Left lung (tissue), 10 donors: ENCODE results near the gene ARSK. TPM values are rescaled to one million over a fixed set of nuclear protein-coding genes. Genes with fewer than 3 reads are reported as not detected.
A peak's percentile ranks its signal among the peaks of the same experiment; 100 is the strongest.

ENCODE experiments used
- ATAC-seq: fragments of 200-7000 bp; cut with Tn5 transposase; one replicate; pipeline ENCODE4 v1.9.1; 2020; ENCODE audit warnings: moderate library complexity
- DNase-seq, 4 donors: peaks; one replicate each; pipeline ENCODE4 v3.0.0-alpha.2; 2013 to 2020
- H3K27ac ChIP-seq, 2 donors: fragments of 200-600 bp; sonication (generic) in 1 of 2; one replicate each; pipeline versions ENCODE4 v1.5.0 to v1.8.0; 2020 to 2021
- H3K27me3 ChIP-seq, 2 donors: fragments of 200-600 bp; sonication (generic) in 1 of 2; one replicate each; pipeline versions ENCODE4 v1.5.0 to v1.8.0; 2020 to 2021
- H3K36me3 ChIP-seq, 2 donors: fragments of 200-600 bp; sonication (generic) in 1 of 2; one replicate each; pipeline versions ENCODE4 v1.5.0 to v1.8.0; 2020 to 2021
- H3K4me1 ChIP-seq, 2 donors: fragments of 200-600 bp; one replicate each; pipeline ENCODE4 v1.8.0; 2021
- H3K4me3 ChIP-seq, 2 donors: fragments of 200-600 bp; sonication (generic) in 1 of 2; one replicate each; pipeline versions ENCODE4 v1.5.0 to v1.8.0; 2020 to 2021; ENCODE audit warnings: mild to moderate bottlenecking in 1 of 2
- H3K9me3 ChIP-seq, 2 donors: fragments of 200-600 bp; sonication (generic) in 1 of 2; one replicate each; pipeline versions ENCODE4 v1.5.0 to v1.8.0; 2020 to 2021
- CTCF ChIP-seq, 2 donors: fragments of 200-600 bp; sonication (generic) in 1 of 2; IDR thresholded peaks; one replicate each; pipeline versions ENCODE4 v1.5.0 to v1.8.0; 2021; ENCODE audit warnings: antibody characterized with exemption in 2 of 2
- intact Hi-C, 2 donors: fragments of 100-400 bp; cut with DNase I; formaldehyde crosslinking; loops; one replicate each; pipeline versions ENCODE4 v1.11.2 to v1.14.2; 2022
- polyA plus RNA-seq, 6 donors: library from polyadenylated mRNA; unstranded; fragments of 120-200 nt; gene quantifications; one replicate each; pipeline ENCODE4 v1.2.1, GENCODE V29; 2013; ENCODE audit not compliant: insufficient read length in 6 of 6
- total RNA-seq, 2 donors: library from RNA; stranded (reverse); fragmentation: NEBNext Ultra II Directional; extraction: Animal tissue kit (Norgen Biotek cat#: 25700); gene quantifications; one replicate each; pipeline ENCODE4 v1.2.1, GENCODE V29; 2021
- donor health status: DM: no; HTN: yes; CAD: no.
- donor health status: DM: no; HTN: no; CAD: no.

The ARSK gene
- total and polyA plus RNA-seq, 8 donors = 5.0 to 16.0 (median 11.9) TPM

- Histone ChIP-seq H3K36me3 (no peaks in the 10 kb centered on the region), H3K4me3 (no peak overlapping the region), H3K27ac (no peak overlapping the region), H3K4me1 (peaks cover 0 to 12% of the 10 kb centered on the region in 2 donors), H3K9me3 (no peaks in the 10 kb centered on the region), H3K27me3 (no peaks in the 10 kb centered on the region)
- no peak for ATAC-seq
- DNase-seq = no peak
- TF ChIP-seq CTCF (IDR thresholded peaks at IDR 0.05) = no peak
- intact Hi-C loops = no loop called here
Measured at GRCh38 chr5:95627971-95628810, 73.3 kb downstream of the ARSK start.

DNA sequence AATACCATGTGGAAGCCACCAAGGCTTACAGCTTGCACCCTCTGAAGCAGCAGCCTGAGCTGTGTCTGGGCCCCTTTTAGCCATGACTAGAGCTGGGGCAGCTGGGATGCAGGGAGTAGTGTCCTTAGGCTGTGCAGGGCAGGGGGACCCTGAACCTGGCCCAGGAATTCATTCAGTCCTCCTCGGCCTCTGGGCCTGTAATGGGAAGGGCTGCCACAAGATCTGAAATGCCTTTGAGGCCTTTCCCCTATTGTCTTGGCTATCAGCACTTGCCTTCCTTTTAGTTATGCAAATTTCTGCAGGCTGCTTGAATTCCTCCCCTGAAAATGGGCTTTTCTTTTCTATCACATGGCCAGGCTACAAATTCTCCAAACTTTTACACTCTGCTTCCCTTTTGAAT, 74.0 kb downstream of the ARSK start:
- no peak overlapping the region for H3K27ac ChIP-seq
- no peak for TF ChIP-seq CTCF (IDR thresholded peaks at IDR 0.05)
- no peaks in the 10 kb centered on the region for H3K9me3 ChIP-seq
- DNase-seq (no peak), ATAC-seq (no peak)
- intact Hi-C loops = no loop called here
- peaks cover 0 to 12% of the 10 kb centered on the region in 2 donors for H3K4me1 ChIP-seq
- H3K36me3 ChIP-seq = no peaks in the 10 kb centered on the region
- no peak overlapping the region for H3K4me3 ChIP-seq
- no peaks in the 10 kb centered on the region for H3K27me3 ChIP-seq

DNA sequence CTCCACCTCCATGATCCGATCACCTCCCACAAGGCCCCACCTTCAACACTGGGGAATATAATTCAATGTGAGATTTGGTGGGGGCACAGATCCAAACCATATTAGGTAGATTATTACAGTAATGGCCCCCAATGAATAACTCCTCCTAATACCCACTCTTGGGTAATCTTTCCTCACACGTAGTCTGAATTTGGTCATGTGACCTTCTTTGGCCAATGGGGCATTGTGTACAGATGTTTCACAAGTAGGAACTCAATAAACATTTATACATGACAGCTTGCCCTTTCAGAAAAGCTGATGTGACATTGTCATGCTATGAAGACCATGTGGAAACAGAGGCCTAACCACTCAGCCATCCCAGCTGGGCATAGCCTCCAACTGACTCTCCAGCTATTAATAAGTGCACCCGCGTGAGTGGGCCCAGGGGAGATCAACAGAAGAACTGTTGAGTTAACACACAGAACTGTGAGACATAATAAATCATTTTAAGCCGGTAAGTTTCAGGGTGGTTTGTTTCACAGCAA, 75.6 kb downstream of the ARSK start:
- DNase-seq (no peak), ATAC-seq (no peak)
- intact Hi-C loops = no loop called here
- no peaks in the 10 kb centered on the region for H3K36me3 ChIP-seq
- no peak overlapping the region for H3K27ac ChIP-seq
- peaks cover 0 to 12% of the 10 kb centered on the region in 2 donors for H3K4me1 ChIP-seq
- no peaks in the 10 kb centered on the region for H3K27me3 ChIP-seq
- no peak for TF ChIP-seq CTCF (IDR thresholded peaks at IDR 0.05)
- H3K4me3 ChIP-seq = no peak overlapping the region
- no peaks in the 10 kb centered on the region for H3K9me3 ChIP-seq

DNA sequence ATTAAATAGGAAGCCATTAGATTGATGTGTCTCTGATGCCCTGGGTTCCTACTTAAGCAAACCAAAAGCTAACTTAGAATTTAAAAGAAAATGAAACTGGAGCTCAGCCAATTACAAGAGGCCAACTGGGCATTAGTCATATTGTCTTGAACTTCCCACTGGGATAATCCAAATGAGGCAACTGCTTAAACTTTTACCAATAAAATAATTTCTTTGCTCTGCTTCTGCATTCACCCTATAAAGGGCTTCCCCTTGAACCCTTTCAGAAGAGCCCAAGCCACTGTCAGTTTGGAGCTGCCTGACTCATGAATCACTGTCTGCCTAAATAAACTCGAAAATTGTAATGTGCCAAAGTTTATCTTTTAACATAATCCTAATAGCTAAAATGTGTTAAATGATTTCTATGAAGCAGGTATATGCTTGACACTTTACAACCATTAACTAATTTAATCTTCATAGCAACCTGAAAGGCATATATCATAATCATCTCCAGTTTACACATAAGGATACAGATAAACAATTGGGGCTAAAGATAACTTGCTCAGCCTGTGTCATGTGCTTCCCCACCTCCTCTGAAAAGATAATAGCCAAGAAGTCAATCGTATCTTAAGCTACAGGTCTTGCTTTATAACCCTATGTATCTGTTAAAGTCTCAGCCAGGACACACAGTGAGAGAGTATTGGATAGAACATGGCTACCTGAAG, 76.5 kb downstream of the ARSK start:
- TF ChIP-seq CTCF (IDR thresholded peaks at IDR 0.05) = no peak
- no peak overlapping the region for H3K27ac ChIP-seq
- ATAC-seq (peak; percentile 30), DNase-seq (no peak)
- H3K4me1 ChIP-seq = peaks cover 0 to 12% of the 10 kb centered on the region in 2 donors
- no peaks in the 10 kb centered on the region for H3K9me3 ChIP-seq
- H3K4me3 ChIP-seq = no peak overlapping the region
- H3K27me3 ChIP-seq = no peaks in the 10 kb centered on the region
- H3K36me3 ChIP-seq = no peaks in the 10 kb centered on the region
- intact Hi-C loops = no loop called here
